GM10248 (cell line): Measurements from ENCODE around the gene DXO.

Source experiments
- CTCF ChIA-PET: fragments of 300-600 bp; sonication (Branson Sonifier 250); formaldehyde crosslinking; extraction: SDS; loops from one replicate; lab custom pipeline; 2021; ENCODE audit warnings: antibody characterized with exemption; lab: Yijun Ruan, JAX
- POLR2A ChIA-PET: fragments of 350-650 bp; sonication (Branson Sonifier 250); formaldehyde crosslinking; extraction: SDS; loops from one replicate; lab custom pipeline; 2020; ENCODE audit warnings: antibody characterized with exemption; lab: Yijun Ruan, JAX
- DNase-seq: peaks from one replicate; pipeline ENCODE4 v3.0.0; 2012; ENCODE audit errors: extremely low spot score
- TF ChIP-seq, protein P1 (sequence below): IDR thresholded peaks from 2 replicates; pipeline ENCODE4 v1.5.1; 2012; ENCODE audit warnings: mild to moderate bottlenecking, low read depth; ENCODE audit errors: extremely low read depth, missing control alignments, control extremely low read depth

The DXO gene

DNA sequence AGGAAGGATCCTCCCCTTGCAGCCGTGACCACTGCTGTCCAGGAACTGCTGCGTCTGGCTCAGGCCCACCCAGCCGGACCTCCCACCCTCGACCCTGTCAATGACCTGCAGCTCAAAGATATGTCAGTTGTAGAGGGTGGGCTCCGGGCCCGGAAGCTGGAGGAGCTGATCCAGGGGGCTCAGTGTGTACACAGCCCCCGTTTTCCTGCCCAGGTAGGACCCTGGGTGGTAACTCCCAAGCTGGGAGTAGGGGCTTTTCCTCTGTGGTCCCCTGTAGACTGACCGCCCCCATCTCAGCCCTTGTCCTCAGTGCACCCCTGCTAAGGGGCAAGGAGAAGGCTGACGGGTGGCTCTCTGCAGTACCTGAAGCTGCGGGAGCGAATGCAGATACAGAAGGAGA lies 3.6 kb downstream of the DXO start:
- POLR2A ChIA-PET: no interaction called here
- TF ChIP-seq, protein P1, sequence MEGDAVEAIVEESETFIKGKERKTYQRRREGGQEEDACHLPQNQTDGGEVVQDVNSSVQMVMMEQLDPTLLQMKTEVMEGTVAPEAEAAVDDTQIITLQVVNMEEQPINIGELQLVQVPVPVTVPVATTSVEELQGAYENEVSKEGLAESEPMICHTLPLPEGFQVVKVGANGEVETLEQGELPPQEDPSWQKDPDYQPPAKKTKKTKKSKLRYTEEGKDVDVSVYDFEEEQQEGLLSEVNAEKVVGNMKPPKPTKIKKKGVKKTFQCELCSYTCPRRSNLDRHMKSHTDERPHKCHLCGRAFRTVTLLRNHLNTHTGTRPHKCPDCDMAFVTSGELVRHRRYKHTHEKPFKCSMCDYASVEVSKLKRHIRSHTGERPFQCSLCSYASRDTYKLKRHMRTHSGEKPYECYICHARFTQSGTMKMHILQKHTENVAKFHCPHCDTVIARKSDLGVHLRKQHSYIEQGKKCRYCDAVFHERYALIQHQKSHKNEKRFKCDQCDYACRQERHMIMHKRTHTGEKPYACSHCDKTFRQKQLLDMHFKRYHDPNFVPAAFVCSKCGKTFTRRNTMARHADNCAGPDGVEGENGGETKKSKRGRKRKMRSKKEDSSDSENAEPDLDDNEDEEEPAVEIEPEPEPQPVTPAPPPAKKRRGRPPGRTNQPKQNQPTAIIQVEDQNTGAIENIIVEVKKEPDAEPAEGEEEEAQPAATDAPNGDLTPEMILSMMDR: no peak
- no peak for DNase-seq
- CTCF ChIA-PET: interaction anchor here (2.8 kb wide), 1 partner anchor 16 kb away, joined by 6 read pairs; no protein-coding TSS in a partner anchor

DNA sequence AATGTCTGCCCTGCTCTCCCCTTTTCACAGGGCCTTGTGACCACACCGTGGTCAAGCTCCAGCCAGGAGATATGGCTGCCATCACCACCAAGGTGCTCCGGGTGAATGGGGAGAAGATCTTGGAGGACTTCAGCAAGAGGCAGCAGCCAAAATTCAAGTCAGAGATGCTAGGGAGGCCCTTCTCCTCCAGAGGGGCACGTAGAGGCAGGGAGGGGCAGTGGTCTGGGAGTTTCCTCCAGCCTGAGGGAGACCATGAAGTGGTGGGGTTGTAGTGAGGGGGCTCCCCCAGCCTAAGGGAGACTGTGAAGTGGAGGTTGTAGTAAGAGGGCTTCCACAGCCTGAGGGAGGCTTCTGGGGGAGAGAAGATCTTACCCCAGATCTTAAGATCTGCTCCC lies 4.0 kb downstream of the DXO start:
- no peak for DNase-seq
- ChIA-PET POLR2A (no interaction called here), CTCF (interaction anchor here (2.8 kb wide), 1 partner anchor 16 kb away, joined by 6 read pairs; no protein-coding TSS in a partner anchor)
- TF ChIP-seq, protein P1: no peak

DNA sequence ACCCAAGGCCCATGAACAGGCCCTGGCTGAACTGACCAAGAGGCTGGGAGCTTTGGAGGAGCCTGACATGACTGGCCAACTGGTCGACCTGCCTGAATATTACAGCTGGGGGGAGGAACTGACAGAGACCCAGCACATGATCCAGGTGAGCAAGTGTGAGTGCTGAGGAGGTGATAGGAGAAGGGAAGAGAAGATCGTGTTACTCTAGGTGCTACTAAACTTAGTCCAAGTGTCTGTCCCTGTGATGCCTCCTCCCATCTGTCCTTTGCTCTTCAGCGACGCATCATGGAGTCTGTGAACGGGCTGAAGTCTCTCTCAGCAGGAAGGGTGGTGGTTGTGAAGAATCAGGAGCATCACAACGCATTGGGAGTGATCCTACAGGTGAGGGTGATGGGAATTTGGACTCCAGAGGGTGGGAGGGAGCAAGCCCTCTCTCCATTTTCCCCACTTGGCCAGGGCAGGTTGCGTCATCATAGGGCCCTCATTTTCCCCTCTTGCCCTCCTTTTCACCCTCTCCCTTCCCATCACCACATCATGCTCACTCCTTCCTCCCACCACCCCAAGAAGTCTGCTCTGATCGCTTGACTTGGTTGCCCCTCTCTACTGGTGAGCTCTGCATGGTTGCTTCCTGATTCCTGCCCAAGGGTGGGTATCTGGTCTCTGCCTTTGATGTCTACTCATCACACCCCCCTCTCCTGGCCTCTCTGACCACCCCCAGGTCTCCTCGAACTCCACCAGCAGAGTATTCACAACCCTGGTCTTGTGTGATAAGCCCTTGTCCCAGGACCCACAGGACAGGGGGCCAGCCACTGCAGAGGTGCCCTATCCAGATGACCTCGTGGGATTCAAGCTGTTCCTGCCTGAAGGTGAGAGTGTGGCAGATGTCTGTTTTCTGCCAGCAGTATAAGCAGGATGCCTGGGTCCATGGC lies 4.7 kb downstream of the DXO start:
- TF ChIP-seq, protein P1: no peak
- ChIA-PET POLR2A (interaction anchor here (0.5 to 1.2 kb wide), 2 partner anchors 41 to 392 kb away, joined by 3 to 4 read pairs; partner anchors contain the start of gene TNF), CTCF (interaction anchor here (1.2 to 2.8 kb wide), 3 partner anchors 7 to 15 kb away, joined by 4 to 6 read pairs (median 6); no protein-coding TSS in a partner anchor)
- DNase-seq: no peak

DNA sequence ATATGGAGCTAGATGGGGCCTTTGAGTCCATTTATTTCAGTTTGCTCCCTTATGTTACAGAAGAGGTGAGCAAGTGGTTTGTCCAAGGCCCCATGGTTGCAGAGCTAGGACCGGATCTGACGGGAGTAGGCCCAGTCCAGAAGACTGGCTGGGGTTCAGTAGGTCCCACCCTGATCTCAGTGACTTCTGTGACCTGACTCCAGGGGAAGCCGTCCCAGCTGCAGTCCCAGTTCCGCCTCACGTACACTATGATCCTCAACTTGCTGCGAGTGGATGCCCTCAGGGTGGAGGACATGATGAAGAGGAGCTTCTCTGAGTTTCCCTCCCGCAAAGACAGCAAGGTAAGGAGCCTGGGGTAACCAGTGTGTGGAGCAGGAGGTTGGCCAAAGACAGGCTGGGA lies 5.4 kb downstream of the DXO start:
- POLR2A ChIA-PET: interaction anchor here (1.2 kb wide), 1 partner anchor 391 kb away, joined by 3 read pairs; the partner anchor contains the start of gene TNF
- TF ChIP-seq, protein P1: no peak
- DNase-seq: no peak
- CTCF ChIA-PET: interaction anchor here (1.2 to 2.8 kb wide), 3 partner anchors 8 to 14 kb away, joined by 4 to 6 read pairs (median 6); no protein-coding TSS in a partner anchor

DNA sequence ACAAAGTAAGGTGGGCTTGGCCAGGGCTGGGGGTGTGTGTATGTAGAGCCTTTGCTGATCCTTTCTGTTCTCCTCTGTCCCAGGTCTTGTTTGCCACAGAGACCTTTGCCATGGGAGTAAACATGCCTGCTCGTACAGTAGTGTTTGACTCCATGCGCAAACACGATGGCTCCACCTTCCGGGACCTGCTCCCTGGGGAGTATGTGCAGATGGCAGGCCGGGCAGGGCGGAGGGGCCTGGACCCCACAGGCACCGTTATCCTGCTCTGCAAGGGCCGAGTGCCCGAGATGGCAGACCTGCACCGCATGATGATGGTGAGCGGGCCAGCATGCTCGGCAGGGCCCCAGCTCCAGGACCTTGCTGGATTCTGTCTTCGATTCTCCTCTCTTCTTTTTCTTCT lies 6.2 kb downstream of the DXO start:
- POLR2A ChIA-PET: no interaction called here
- DNase-seq: no peak
- CTCF ChIA-PET: interaction anchor here (1.5 to 1.6 kb wide), 2 partner anchors 9 to 14 kb away, joined by 3 to 6 read pairs; no protein-coding TSS in a partner anchor
- TF ChIP-seq, protein P1: no peak

DNA sequence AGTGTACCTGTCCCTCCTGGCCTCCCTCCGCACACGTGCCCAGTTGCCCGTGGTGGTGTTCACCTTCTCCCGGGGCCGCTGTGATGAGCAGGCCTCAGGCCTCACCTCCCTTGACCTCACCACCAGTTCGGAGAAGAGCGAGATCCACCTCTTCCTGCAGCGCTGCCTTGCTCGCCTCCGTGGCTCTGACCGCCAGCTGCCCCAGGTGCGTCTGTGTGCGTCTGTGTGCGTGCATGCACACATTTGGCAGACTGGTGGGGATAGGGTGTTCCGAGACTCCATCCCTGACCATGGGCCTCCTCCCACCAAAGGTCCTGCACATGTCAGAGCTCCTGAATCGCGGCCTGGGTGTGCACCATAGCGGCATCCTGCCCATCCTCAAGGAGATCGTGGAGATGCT lies 8.0 kb downstream of the DXO start:
- no peak for DNase-seq
- TF ChIP-seq, protein P1: no peak
- CTCF ChIA-PET: no interaction called here
- POLR2A ChIA-PET: no interaction called here
